ENCODE results near the gene RBM20.

RBM20 gene

DNA sequence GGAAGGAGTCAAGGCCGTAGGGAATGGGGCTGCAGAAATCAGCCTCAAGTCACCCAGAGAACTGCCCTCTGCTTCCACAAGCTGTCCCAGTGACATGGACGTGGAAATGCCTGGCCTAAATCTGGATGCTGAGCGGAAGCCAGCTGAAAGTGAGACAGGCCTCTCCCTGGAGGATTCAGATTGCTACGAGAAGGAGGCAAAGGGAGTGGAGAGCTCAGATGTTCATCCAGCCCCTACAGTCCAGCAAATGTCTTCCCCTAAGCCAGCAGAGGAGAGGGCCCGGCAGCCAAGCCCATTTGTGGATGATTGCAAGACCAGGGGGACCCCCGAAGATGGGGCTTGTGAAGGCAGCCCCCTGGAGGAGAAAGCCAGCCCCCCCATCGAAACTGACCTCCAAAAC lies 177.4 kb downstream of the RBM20 start:
- Histone ChIP-seq H3K4me1 (ENCODE audit: control insufficient read depth, insufficient read depth, low read length) (peaks cover 15% of the 10 kb centered on the region), H3K9me3 (ENCODE audit: control insufficient read depth, insufficient read depth, low read depth, low read length) (no peaks in the 10 kb centered on the region), H3K27ac (ENCODE audit: low read depth, low read length) (no peak overlapping the region), H3K36me3 (ENCODE audit: control insufficient read depth, insufficient read depth, low read length) (no peaks in the 10 kb centered on the region), H3K27me3 (ENCODE audit: control insufficient read depth, insufficient read depth, low read length) (no peaks in the 10 kb centered on the region), H3K4me3 (ENCODE audit: low read depth, low read length) (no peak overlapping the region), H3K9ac (ENCODE audit: low read length) (no peak overlapping the region)

DNA sequence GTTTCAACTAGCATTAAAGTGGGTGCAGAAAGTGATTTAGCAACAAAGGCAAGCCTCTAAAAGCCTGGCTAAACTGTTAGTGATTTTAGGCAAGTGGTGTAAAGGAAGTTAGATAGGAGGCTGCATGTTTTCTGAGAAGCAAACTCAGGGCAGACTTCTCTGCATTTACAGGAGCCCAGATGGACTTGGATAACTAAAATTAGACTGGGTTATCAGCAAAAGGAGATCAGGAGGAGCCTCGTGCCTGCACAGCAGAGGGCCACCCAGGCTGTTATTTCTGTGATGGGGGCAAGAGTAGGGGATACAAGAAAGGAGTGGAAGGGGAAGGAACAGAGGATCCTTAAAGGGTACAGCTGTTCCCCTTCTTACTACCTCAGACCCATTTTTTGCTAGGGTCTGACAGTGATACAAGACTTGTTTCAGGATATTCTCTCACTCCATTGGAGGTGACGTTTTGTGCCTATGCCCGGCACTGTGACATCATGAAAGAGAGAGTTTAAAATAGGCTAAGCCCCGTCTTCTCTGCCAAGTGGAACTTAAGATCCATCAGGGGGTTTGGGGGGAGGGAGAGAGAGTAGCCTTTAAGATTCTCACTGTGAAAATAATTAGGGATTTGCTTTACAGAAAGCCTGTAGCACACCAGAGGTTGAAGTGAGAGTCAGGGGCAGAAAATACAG lies 178.0 kb downstream of the RBM20 start:
- no peak overlapping the region for H3K4me3 ChIP-seq (ENCODE audit: low read depth, low read length)
- H3K36me3 ChIP-seq (ENCODE audit: control insufficient read depth, insufficient read depth, low read length): no peaks in the 10 kb centered on the region
- H3K9ac ChIP-seq (ENCODE audit: low read length): no peak overlapping the region
- peaks cover 15% of the 10 kb centered on the region for H3K4me1 ChIP-seq (ENCODE audit: control insufficient read depth, insufficient read depth, low read length)
- no peak overlapping the region for H3K27ac ChIP-seq (ENCODE audit: low read depth, low read length)
- H3K9me3 ChIP-seq (ENCODE audit: control insufficient read depth, insufficient read depth, low read depth, low read length): no peaks in the 10 kb centered on the region
- H3K27me3 ChIP-seq (ENCODE audit: control insufficient read depth, insufficient read depth, low read length): no peaks in the 10 kb centered on the region

DNA sequence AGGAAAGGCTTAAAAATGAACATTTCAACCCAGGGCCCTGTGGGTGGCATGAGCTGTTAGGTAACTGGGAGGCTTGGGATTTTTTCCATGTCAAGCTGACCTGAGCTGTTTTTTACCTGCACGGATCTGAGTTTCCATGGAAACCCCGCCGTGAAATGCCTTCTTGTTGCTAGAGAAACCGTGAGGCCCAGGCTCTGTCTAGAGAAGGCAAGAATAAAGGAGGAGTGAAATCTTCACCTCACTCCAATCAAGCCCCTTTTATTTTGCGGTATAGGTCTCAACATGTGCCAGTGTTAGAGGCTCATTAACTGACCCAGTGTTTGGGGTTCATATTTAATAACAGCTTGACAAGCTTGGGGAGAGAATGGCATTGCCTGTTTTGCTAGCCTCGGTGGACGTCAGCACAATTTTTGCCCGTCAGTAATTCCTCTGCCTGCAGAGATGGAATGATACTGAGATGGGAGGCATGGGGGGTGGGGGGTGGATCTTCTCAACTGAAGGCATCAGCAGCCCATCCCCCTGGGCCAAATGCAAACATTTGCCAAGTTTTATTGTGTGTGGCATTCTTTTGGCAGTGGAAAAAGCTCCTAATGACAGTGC lies 178.7 kb downstream of the RBM20 start:
- Histone ChIP-seq H3K36me3 (ENCODE audit: control insufficient read depth, insufficient read depth, low read length) (no peaks in the 10 kb centered on the region), H3K9ac (ENCODE audit: low read length) (no peak overlapping the region), H3K27ac (ENCODE audit: low read depth, low read length) (no peak overlapping the region), H3K27me3 (ENCODE audit: control insufficient read depth, insufficient read depth, low read length) (no peaks in the 10 kb centered on the region), H3K4me1 (ENCODE audit: control insufficient read depth, insufficient read depth, low read length) (peaks cover 15% of the 10 kb centered on the region), H3K4me3 (ENCODE audit: low read depth, low read length) (no peak overlapping the region), H3K9me3 (ENCODE audit: control insufficient read depth, insufficient read depth, low read depth, low read length) (no peaks in the 10 kb centered on the region)

DNA sequence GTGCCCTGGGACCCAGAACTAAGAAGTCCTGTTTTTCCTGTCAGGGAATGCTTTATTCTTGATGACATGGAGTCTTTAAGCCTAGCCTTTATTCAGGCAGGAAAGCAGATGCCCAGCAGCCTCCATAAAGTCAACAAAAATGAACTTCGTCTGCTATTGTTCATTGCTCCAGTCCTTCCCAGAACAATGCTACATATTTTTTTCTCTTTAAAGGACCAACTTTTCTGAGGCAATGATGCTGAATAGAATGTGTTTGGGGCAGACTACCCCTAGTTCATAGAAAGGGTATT lies 180.0 kb downstream of the RBM20 start:
- peaks cover 15% of the 10 kb centered on the region for H3K4me1 ChIP-seq (ENCODE audit: control insufficient read depth, insufficient read depth, low read length)
- H3K9me3 ChIP-seq (ENCODE audit: control insufficient read depth, insufficient read depth, low read depth, low read length): no peaks in the 10 kb centered on the region
- no peak overlapping the region for H3K4me3 ChIP-seq (ENCODE audit: low read depth, low read length)
- no peaks in the 10 kb centered on the region for H3K27me3 ChIP-seq (ENCODE audit: control insufficient read depth, insufficient read depth, low read length)
- H3K9ac ChIP-seq (ENCODE audit: low read length): no peak overlapping the region
- no peak overlapping the region for H3K27ac ChIP-seq (ENCODE audit: low read depth, low read length)
- no peaks in the 10 kb centered on the region for H3K36me3 ChIP-seq (ENCODE audit: control insufficient read depth, insufficient read depth, low read length)

DNA sequence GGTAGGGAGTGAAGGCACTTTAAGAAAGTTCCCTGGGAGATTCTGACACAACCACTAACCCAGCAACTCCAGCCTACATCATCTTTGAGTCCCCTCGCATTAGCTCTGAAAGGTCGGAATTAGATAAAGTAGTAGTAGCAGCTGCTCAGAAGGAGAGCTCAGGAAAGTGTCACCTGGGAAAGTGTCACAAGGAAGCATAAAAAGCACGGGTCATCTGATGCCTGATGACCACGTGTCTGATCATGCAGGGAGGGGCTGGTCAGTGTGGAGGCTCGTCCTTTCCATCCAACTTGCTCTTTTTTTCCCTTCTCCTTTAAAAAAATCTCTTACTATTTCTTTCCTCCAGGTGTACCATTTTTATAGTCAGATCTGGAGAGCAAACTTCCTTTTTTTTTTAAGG lies 180.5 kb downstream of the RBM20 start:
- Histone ChIP-seq H3K9me3 (ENCODE audit: control insufficient read depth, insufficient read depth, low read depth, low read length) (no peaks in the 10 kb centered on the region), H3K27ac (ENCODE audit: low read depth, low read length) (no peak overlapping the region), H3K4me3 (ENCODE audit: low read depth, low read length) (no peak overlapping the region), H3K36me3 (ENCODE audit: control insufficient read depth, insufficient read depth, low read length) (no peaks in the 10 kb centered on the region), H3K4me1 (ENCODE audit: control insufficient read depth, insufficient read depth, low read length) (peaks cover 15% of the 10 kb centered on the region), H3K27me3 (ENCODE audit: control insufficient read depth, insufficient read depth, low read length) (no peaks in the 10 kb centered on the region), H3K9ac (ENCODE audit: low read length) (no peak overlapping the region)

DNA sequence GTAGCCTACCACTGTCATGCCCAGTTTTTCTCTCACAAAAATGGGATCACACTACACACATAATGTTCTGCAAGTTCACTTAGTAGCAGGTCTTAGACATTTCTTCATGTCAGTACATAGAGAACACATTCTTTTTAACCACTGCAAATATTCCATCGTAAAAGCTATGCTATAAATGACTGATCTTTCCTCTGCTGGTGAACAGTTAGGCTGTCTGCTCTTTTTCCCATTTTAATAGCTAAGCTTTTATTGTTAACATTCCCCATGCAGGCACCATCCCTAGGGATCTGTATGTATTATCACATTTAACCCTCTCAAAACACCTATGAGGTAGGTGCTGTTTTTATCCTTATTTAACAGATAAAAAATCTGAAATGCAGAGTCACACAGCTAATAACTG lies 181.4 kb downstream of the RBM20 start:
- H3K9ac ChIP-seq (ENCODE audit: low read length): no peak overlapping the region
- H3K4me3 ChIP-seq (ENCODE audit: low read depth, low read length): no peak overlapping the region
- H3K27ac ChIP-seq (ENCODE audit: low read depth, low read length): no peak overlapping the region
- H3K27me3 ChIP-seq (ENCODE audit: control insufficient read depth, insufficient read depth, low read length): no peaks in the 10 kb centered on the region
- H3K36me3 ChIP-seq (ENCODE audit: control insufficient read depth, insufficient read depth, low read length): no peaks in the 10 kb centered on the region
- peaks cover 15% of the 10 kb centered on the region for H3K4me1 ChIP-seq (ENCODE audit: control insufficient read depth, insufficient read depth, low read length)
- H3K9me3 ChIP-seq (ENCODE audit: control insufficient read depth, insufficient read depth, low read depth, low read length): no peaks in the 10 kb centered on the region

DNA sequence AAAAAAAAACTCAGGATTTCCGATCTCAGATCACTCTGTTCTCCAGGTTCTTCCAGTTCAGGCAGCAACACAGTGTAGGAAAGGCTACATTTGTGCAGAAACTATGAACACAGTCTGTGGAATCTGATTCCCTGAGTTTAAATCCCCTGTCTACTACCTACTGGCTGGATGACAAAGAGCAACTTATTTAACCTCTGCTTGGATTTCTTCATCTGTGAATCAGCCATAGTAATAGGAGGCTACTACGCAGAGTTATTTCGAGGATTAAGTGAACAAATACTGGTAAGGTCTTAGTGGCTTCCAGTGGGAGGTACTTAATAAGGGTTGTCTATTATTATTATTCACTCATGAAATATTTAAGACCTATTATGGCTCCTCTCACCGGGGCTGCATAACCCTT lies 183.3 kb downstream of the RBM20 start:
- Histone ChIP-seq H3K9me3 (ENCODE audit: control insufficient read depth, insufficient read depth, low read depth, low read length) (no peaks in the 10 kb centered on the region), H3K27ac (ENCODE audit: low read depth, low read length) (no peak overlapping the region), H3K36me3 (ENCODE audit: control insufficient read depth, insufficient read depth, low read length) (no peaks in the 10 kb centered on the region), H3K27me3 (ENCODE audit: control insufficient read depth, insufficient read depth, low read length) (no peaks in the 10 kb centered on the region), H3K4me1 (ENCODE audit: control insufficient read depth, insufficient read depth, low read length) (peaks cover 11% of the 10 kb centered on the region), H3K4me3 (ENCODE audit: low read depth, low read length) (no peak overlapping the region), H3K9ac (ENCODE audit: low read length) (no peak overlapping the region)

DNA sequence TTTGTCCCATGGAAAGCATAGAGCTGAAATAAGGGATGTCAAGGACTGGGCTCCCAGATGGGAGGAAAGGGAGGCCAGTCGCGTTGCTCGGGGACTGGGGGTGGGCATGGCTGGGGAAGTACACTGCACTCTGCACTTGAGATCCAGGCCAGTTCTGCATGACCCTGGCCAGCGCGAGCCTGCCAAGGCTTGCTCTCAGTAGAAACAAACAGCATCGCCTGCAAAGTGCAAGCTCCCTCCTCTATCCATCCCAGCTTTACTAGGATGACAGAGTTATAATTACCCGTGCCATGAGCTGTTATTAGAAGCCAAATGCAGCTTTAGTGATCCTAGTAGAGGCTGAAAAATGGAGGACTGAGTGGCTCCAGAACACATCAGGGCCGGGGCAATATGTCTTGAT lies 183.7 kb downstream of the RBM20 start:
- Histone ChIP-seq H3K4me3 (ENCODE audit: low read depth, low read length) (no peak overlapping the region), H3K36me3 (ENCODE audit: control insufficient read depth, insufficient read depth, low read length) (no peaks in the 10 kb centered on the region), H3K27me3 (ENCODE audit: control insufficient read depth, insufficient read depth, low read length) (no peaks in the 10 kb centered on the region), H3K4me1 (ENCODE audit: control insufficient read depth, insufficient read depth, low read length) (peaks cover 7% of the 10 kb centered on the region), H3K27ac (ENCODE audit: low read depth, low read length) (no peak overlapping the region), H3K9ac (ENCODE audit: low read length) (no peak overlapping the region), H3K9me3 (ENCODE audit: control insufficient read depth, insufficient read depth, low read depth, low read length) (no peaks in the 10 kb centered on the region)

DNA sequence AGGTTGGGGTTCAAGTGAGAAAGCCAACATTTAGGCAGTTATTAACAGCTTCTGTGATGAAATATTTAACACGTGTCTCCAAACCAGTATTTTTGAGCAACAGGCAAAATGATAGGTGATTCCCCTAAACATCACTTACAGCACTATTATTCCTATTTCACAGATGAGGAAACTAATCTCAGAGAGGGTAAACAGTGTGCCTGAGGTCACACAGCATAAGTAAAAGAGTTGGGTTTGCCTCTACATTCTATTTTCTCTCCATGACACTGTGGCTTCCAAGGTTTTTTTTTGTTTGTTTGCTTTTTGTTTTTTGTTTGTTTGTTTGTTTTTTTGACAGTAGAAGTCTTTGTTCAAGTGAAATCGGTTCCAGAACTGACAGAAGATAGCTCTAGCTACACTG lies 184.4 kb downstream of the RBM20 start:
- no peaks in the 10 kb centered on the region for H3K27me3 ChIP-seq (ENCODE audit: control insufficient read depth, insufficient read depth, low read length)
- H3K9ac ChIP-seq (ENCODE audit: low read length): no peak overlapping the region
- H3K36me3 ChIP-seq (ENCODE audit: control insufficient read depth, insufficient read depth, low read length): no peaks in the 10 kb centered on the region
- no peaks in the 10 kb centered on the region for H3K9me3 ChIP-seq (ENCODE audit: control insufficient read depth, insufficient read depth, low read depth, low read length)
- H3K4me1 ChIP-seq (ENCODE audit: control insufficient read depth, insufficient read depth, low read length): peaks cover under 1% of the 10 kb centered on the region; the same call in 1 of the 2 replicates
- H3K4me3 ChIP-seq (ENCODE audit: low read depth, low read length): no peak overlapping the region
- H3K27ac ChIP-seq (ENCODE audit: low read depth, low read length): no peak overlapping the region

DNA sequence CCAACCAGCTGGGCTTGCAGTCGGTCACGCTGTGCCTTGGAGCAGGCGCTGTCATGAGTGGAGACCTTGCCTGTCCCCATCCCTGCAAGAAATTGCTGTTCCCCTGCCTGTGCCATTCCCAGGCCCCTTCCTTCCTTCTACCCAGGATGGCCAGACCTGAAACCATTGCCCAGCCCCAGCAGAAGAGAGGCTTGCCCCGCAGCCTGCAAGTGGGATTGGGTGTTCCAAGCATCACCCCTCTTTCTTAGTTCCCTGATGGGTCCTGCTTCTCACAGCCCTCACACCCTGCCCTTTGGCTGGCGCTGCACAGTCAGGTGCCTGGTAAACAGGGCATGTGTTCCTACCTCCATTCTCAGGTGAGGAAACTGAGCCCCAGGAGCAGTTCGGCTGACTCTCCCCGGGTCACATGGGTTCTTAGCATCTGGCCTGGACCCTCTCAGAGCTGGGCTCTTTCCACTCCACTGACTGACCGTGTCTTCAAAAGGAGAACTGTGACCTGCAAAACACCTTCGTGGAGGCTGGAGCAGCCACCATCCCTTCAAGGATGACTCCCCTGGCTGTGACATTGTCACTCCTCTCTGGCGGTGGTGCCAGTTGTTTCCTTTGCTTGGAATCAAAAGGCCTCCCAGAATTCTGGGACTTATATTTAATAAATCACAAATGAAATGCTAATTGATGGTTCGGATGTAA lies 185.7 kb downstream of the RBM20 start:
- H3K9me3 ChIP-seq (ENCODE audit: control insufficient read depth, insufficient read depth, low read depth, low read length): no peaks in the 10 kb centered on the region
- H3K27ac ChIP-seq (ENCODE audit: low read depth, low read length): no peak overlapping the region
- H3K4me3 ChIP-seq (ENCODE audit: low read depth, low read length): no peak overlapping the region
- no peaks in the 10 kb centered on the region for H3K36me3 ChIP-seq (ENCODE audit: control insufficient read depth, insufficient read depth, low read length)
- peaks cover 13% of the 10 kb centered on the region for H3K4me1 ChIP-seq (ENCODE audit: control insufficient read depth, insufficient read depth, low read length)
- no peaks in the 10 kb centered on the region for H3K27me3 ChIP-seq (ENCODE audit: control insufficient read depth, insufficient read depth, low read length)
- H3K9ac ChIP-seq (ENCODE audit: low read length): no peak overlapping the region

DNA sequence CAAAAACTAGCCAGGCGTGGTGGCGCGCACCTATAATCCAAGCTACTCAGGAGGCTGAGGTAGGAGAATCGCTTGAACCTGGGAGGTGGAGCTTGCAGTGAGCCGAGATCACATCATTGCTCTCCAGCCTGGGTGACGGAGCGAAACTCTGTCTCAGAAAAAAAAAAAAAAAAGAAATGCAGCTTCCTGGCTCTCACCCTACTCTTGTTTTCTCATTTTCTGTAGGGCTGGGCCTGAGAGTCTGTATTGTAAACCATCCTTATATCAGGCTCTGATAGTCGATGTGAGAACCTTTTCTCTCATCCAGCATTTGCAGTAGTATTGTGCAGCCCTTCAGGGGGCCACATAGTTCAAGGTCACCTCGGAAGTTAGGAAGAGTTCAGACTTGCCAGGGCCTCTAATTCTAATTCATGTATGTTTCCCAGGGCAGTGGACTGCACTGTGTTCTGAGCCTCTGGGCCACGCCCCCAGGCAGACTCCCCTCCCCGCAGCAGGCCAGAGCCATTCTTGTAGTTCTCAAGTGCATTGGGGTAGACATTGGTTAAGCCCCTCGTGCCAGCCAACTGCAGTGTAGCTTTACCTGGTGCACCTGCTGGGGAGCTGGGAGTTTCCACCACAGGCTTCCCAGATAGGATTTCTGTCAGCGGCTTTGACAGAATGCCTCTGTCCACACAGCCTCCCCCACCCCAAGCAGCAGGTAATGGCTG lies 189.3 kb downstream of the RBM20 start:
- no peak overlapping the region for H3K9ac ChIP-seq (ENCODE audit: low read length)
- no peaks in the 10 kb centered on the region for H3K27me3 ChIP-seq (ENCODE audit: control insufficient read depth, insufficient read depth, low read length)
- no peaks in the 10 kb centered on the region for H3K9me3 ChIP-seq (ENCODE audit: control insufficient read depth, insufficient read depth, low read depth, low read length)
- no peaks in the 10 kb centered on the region for H3K36me3 ChIP-seq (ENCODE audit: control insufficient read depth, insufficient read depth, low read length)
- H3K27ac ChIP-seq (ENCODE audit: low read depth, low read length): no peak overlapping the region
- peaks cover 33% of the 10 kb centered on the region for H3K4me1 ChIP-seq (ENCODE audit: control insufficient read depth, insufficient read depth, low read length)
- no peak overlapping the region for H3K4me3 ChIP-seq (ENCODE audit: low read depth, low read length)

Data from HUES6 (cell line).